HepG2 (cell line): ENCODE measurements around the gene MACROD2. TPM values are rescaled to one million over a fixed set of nuclear protein-coding genes. Genes with fewer than 3 reads are reported as not detected.
A peak's percentile ranks its signal among the peaks of the same experiment; 100 is the strongest.

Experiments
- FOXA1 ChIP-seq, 2 experiments: fragments of 450-650 bp in 1 of 2; sonication (generic) in 1 of 2; formaldehyde crosslinking in 1 of 2; IDR thresholded peaks; 2 replicates each; pipeline versions ENCODE4 v1.4.0 to v1.6.1; 2016 to 2020; ENCODE audit warnings: missing genetic modification reagents in 1 of 2
- FUBP1 ChIP-seq: sonication (generic); formaldehyde crosslinking; IDR thresholded peaks from 2 replicates; pipeline ENCODE4 v1.5.1; 2020; ENCODE audit warnings: missing genetic modification reagents, mild to moderate bottlenecking, borderline replicate concordance
- GFI1 ChIP-seq: sonication (generic); formaldehyde crosslinking; IDR thresholded peaks from 2 replicates; pipeline ENCODE4 v1.5.0; 2020; ENCODE audit warnings: missing genetic modification reagents, mild to moderate bottlenecking, borderline replicate concordance
- HBP1 ChIP-seq: IDR thresholded peaks from 2 replicates; pipeline ENCODE4 v1.6.1; 2016; ENCODE audit warnings: low read depth, control low read depth
- IRF2 ChIP-seq: IDR thresholded peaks from 2 replicates; pipeline ENCODE4 v1.6.1; 2018; ENCODE audit warnings: missing genetic modification reagents, missing compliant biosample characterization
- MEF2D ChIP-seq: sonication (generic); formaldehyde crosslinking; IDR thresholded peaks from 2 replicates; pipeline ENCODE4 v1.5.1; 2020; ENCODE audit warnings: mild to moderate bottlenecking, missing genetic modification reagents
- MIER2 ChIP-seq: IDR thresholded peaks from 2 replicates; pipeline ENCODE4 v1.6.1; 2016; ENCODE audit warnings: missing biosample characterization, missing genetic modification reagents
- RFXANK ChIP-seq: IDR thresholded peaks from 2 replicates; pipeline ENCODE4 v1.6.1; 2016
- SALL1 ChIP-seq: sonication (generic); formaldehyde crosslinking; IDR thresholded peaks from 2 replicates; pipeline ENCODE4 v1.8.0; 2022; ENCODE audit warnings: mild to moderate bottlenecking, missing genetic modification reagents
- SAP130 ChIP-seq: IDR thresholded peaks from 2 replicates; pipeline ENCODE4 v1.6.1; 2016; ENCODE audit warnings: low read depth
- SATB2 ChIP-seq: sonication (generic); formaldehyde crosslinking; IDR thresholded peaks from 2 replicates; pipeline ENCODE4 v1.5.0; 2020; ENCODE audit warnings: missing genetic modification reagents
- SSRP1 ChIP-seq: IDR thresholded peaks from 2 replicates; pipeline ENCODE4 v1.6.1; 2016; ENCODE audit warnings: control low read depth
- TAF15 ChIP-seq: fragments of 200-400 bp; formaldehyde crosslinking; IDR thresholded peaks from one replicate; pipeline ENCODE4 v1.6.1; 2018; ENCODE audit warnings: mild to moderate bottlenecking, low read depth, low read length; ENCODE audit not compliant: poor library complexity, severe bottlenecking
- U2AF1 ChIP-seq: fragments of 200-400 bp; formaldehyde crosslinking; optimal IDR thresholded peaks from 2 replicates; pipeline ENCODE3; 2017; ENCODE audit warnings: mild to moderate bottlenecking, low read depth, low read length
- UBTF ChIP-seq: sonication (generic); formaldehyde crosslinking; IDR thresholded peaks from 2 replicates; pipeline ENCODE4 v1.4.0; 2020; ENCODE audit warnings: mild to moderate bottlenecking, missing genetic modification reagents
- ZBTB21 ChIP-seq: sonication (generic); formaldehyde crosslinking; IDR thresholded peaks from 2 replicates; pipeline ENCODE4 v1.4.0; 2020; ENCODE audit warnings: missing genetic modification reagents
- ZBTB39 ChIP-seq: sonication (generic); formaldehyde crosslinking; IDR thresholded peaks from 2 replicates; pipeline ENCODE4 v1.5.0; 2020; ENCODE audit warnings: missing genetic modification reagents
- ZNF24 ChIP-seq: fragments of 450-650 bp; IDR thresholded peaks from 2 replicates; pipeline ENCODE4 v1.6.1; 2017; ENCODE audit warnings: antibody characterized with exemption, mild to moderate bottlenecking
- ZNF660 ChIP-seq: sonication (generic); formaldehyde crosslinking; IDR thresholded peaks from 2 replicates; pipeline ENCODE4 v1.5.1; 2020; ENCODE audit warnings: mild to moderate bottlenecking, low read depth, missing genetic modification reagents, borderline replicate concordance
- ZSCAN31 ChIP-seq: sonication (generic); formaldehyde crosslinking; IDR thresholded peaks from 2 replicates; pipeline ENCODE4 v1.5.0; 2020; ENCODE audit warnings: low read depth, mild to moderate bottlenecking, missing genetic modification reagents
- polyA plus RNA-seq, 8 experiments: library from polyadenylated mRNA; depleted of rRNA in 3 of 8; stranded (reverse) in 7 of 8; unstranded in 1 of 8; fragments of >200 nt; fragmentation: Illumina TruSeq in 4 of 8; extraction: Trizol in 4 of 8; gene quantifications; 2 replicates each; pipeline versions ENCODE4 v1.2.1 to v1.2.3, GENCODE V29; 2011 to 2016; ENCODE audit warnings: low read depth in 4 of 8, missing spikeins in 1 of 8, mixed read lengths in 1 of 8; ENCODE audit not compliant: insufficient read depth in 1 of 8
- total RNA-seq, 5 experiments: library from RNA; depleted of rRNA; stranded (reverse); fragments of >200 nt; fragmentation: Illumina TruSeq; extraction: Trizol; gene quantifications; 2 replicates each; pipeline ENCODE4 v1.2.3, GENCODE V29; 2016; ENCODE audit warnings: low read depth in 1 of 5

MACROD2 gene
- total and polyA plus RNA-seq, 2 of the 13 experiments (the other 11 are each of a cell fraction or from before 2014, with no cell fraction given): 0.13 to 0.51 TPM

GRCh38 chr20:15061955-15062354, 1066.6 kb downstream of the MACROD2 start (continued):
- TF ChIP-seq SATB2 (peak; percentile 59; the same call in 1 of the 2 replicates), IRF2 (CRISPR knock-in tag) (peak; percentile 94), FOXA1 (IDR thresholded peaks at IDR 0.05) (0 out of 2 replicates have a peak, but pooled peaks have one; percentile 12), FOXA1 (CRISPR knock-in tag; IDR thresholded peaks at IDR 0.05) (peak; percentile 94), ZSCAN31 (CRISPR knock-in tag) (no peak), MEF2D (CRISPR knock-in tag) (peak; percentile 58), UBTF (CRISPR knock-in tag) (0 out of 2 replicates have a peak, but pooled peaks have one; percentile 24), ZNF24 (no peak), SAP130 (peak; percentile 72), HBP1 (CRISPR knock-in tag) (no peak; the same call in 1 of the 2 replicates), ZNF660 (CRISPR knock-in tag) (no peak), FUBP1 (CRISPR knock-in tag) (0 out of 2 replicates have a peak, but pooled peaks have one; percentile 58), SSRP1 (peak; percentile 57; the same call in 1 of the 2 replicates), ZBTB39 (no peak), ZBTB21 (CRISPR knock-in tag) (no peak; the same call in 1 of the 2 replicates), MIER2 (peak; percentile 64; the same call in 1 of the 2 replicates), TAF15 (no peak), RFXANK (CRISPR knock-in tag) (peak; percentile 83; the same call in 1 of the 2 replicates), U2AF1 (no peak), GFI1 (peak; percentile 82), SALL1 (CRISPR knock-in tag) (peak; percentile 96)
